ENCODE results near the gene RNF5.

- no peak for TF ChIP-seq POLR2A (IDR thresholded peaks at IDR 0.05; ENCODE audit: low read length)
- TF ChIP-seq GATA1 (IDR thresholded peaks at IDR 0.05; ENCODE audit: low read depth, low read length) = no peak
These were observed 5.0 kb upstream of the RNF5 start for GRCh38 chr6:32173051-32173727.

Measured in erythroblast (primary cell).